Sigmoid colon (tissue), 4 donors: Measurements from ENCODE around the gene ETV1.

Experiments used
- POLR2AphosphoS5 ChIP-seq, 4 donors: sonication (generic); formaldehyde crosslinking; IDR thresholded peaks; one replicate each; pipeline ENCODE4 v1.6.1; 2017; ENCODE audit warnings: antibody characterized with exemption in 4 of 4
- TF ChIP-seq, protein P1 (sequence below), 4 experiments: fragments of 450-650 bp in 3 of 4; fragments of 200-600 bp in 1 of 4; IDR thresholded peaks; one replicate each; pipeline ENCODE4 v1.5.1; 2016 to 2019; ENCODE audit warnings: antibody characterized with exemption in 4 of 4, mild to moderate bottlenecking in 3 of 4, moderate library complexity in 2 of 4

DNA sequence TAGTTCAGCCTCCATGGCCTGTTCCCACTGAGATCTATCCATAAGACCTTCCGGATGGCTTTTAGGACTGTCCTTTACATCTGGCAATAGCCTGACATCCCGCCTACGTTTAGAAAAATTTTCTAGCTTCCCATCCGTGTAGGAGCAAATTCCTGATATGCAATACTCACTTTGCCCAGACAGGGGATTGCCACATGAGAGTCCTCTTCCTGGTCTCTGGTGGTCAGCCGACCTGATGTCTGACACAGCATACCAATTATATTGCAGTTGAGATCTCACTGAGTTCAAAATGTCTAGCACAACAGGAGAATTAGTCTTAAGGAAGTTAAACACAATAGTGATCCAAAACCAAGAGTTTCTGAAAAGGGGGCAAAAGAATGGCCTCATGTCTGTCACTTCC lies 9.4 kb upstream of the ETV1 start:
- TF ChIP-seq POLR2AphosphoS5 (IDR thresholded peaks at IDR 0.05), result no peak
- TF ChIP-seq, protein P1, sequence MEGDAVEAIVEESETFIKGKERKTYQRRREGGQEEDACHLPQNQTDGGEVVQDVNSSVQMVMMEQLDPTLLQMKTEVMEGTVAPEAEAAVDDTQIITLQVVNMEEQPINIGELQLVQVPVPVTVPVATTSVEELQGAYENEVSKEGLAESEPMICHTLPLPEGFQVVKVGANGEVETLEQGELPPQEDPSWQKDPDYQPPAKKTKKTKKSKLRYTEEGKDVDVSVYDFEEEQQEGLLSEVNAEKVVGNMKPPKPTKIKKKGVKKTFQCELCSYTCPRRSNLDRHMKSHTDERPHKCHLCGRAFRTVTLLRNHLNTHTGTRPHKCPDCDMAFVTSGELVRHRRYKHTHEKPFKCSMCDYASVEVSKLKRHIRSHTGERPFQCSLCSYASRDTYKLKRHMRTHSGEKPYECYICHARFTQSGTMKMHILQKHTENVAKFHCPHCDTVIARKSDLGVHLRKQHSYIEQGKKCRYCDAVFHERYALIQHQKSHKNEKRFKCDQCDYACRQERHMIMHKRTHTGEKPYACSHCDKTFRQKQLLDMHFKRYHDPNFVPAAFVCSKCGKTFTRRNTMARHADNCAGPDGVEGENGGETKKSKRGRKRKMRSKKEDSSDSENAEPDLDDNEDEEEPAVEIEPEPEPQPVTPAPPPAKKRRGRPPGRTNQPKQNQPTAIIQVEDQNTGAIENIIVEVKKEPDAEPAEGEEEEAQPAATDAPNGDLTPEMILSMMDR (IDR thresholded peaks at IDR 0.05), result no peak
